SK-N-SH treated with all-trans-retinoic acid at 6 μM for 48 hours (cell line): ENCODE results near the gene NTN1.

ENCODE experiments used
- CSDC2 ChIP-seq: fragments of 250-450 bp; sonication (Bioruptor Pico); IDR thresholded peaks from 2 replicates; pipeline ENCODE4 v1.5.0; 2020; ENCODE audit warnings: mild to moderate bottlenecking, moderate library complexity
- SNAI2 ChIP-seq: fragments of 250-450 bp; sonication (Bioruptor Pico); IDR thresholded peaks from 2 replicates; pipeline ENCODE4 v1.5.0; 2020; ENCODE audit warnings: mild to moderate bottlenecking, moderate library complexity
- TCF4 ChIP-seq: fragments of 250-450 bp; sonication (Bioruptor Pico); IDR thresholded peaks from 2 replicates; pipeline ENCODE4 v1.8.0; 2021; ENCODE audit warnings: mild to moderate bottlenecking, moderate library complexity, borderline replicate concordance
- TSHZ2 ChIP-seq: fragments of 250-450 bp; sonication (Bioruptor Pico); IDR thresholded peaks from 2 replicates; pipeline ENCODE4 v1.5.0; 2020; ENCODE audit warnings: mild to moderate bottlenecking, moderate library complexity

DNA sequence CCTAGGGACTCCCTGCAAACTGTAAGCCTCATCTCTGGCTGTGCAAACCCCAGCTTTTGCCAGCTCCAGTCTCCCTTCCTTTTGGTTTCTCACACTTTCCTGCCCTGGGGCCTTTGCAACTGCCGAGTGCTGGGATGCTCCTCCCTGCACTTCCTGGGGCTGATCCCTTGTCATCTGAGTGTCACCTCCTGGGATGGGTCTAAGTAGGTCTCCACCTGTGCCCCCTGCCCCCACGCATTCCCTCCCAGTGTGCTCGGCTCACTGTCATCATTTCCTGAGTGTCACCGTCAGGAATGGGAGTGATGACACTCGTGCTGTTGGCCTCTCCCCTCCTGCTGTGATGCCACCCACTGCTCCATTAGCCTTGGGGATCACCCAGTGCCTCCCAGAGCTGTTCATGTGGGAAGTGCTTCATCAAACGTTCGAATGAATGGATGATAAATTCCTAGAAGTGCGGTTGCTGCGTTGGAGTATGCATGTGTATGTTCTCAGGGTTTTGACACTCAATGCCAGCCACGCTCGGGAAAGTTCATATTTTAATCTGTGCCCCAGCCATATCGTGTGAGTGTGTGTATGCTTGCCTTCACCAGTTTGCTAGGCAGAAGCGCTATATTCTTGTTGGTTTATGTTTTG is 189.9 kb downstream of the NTN1 start:
- TF ChIP-seq CSDC2 (CRISPR knock-in tag) (no peak), TSHZ2 (CRISPR knock-in tag) (no peak), SNAI2 (CRISPR knock-in tag) (no peak), TCF4 (CRISPR knock-in tag) (no peak)
